NCI-H748 (cell line): Measurements from ENCODE around the gene GJB2.

Experiments used
- DNase-seq: peaks from one replicate; lab custom pipeline; 2025; ENCODE audit not compliant: unreplicated experiment; lab: John Stamatoyannopoulos, UW

GJB2 gene

DNA sequence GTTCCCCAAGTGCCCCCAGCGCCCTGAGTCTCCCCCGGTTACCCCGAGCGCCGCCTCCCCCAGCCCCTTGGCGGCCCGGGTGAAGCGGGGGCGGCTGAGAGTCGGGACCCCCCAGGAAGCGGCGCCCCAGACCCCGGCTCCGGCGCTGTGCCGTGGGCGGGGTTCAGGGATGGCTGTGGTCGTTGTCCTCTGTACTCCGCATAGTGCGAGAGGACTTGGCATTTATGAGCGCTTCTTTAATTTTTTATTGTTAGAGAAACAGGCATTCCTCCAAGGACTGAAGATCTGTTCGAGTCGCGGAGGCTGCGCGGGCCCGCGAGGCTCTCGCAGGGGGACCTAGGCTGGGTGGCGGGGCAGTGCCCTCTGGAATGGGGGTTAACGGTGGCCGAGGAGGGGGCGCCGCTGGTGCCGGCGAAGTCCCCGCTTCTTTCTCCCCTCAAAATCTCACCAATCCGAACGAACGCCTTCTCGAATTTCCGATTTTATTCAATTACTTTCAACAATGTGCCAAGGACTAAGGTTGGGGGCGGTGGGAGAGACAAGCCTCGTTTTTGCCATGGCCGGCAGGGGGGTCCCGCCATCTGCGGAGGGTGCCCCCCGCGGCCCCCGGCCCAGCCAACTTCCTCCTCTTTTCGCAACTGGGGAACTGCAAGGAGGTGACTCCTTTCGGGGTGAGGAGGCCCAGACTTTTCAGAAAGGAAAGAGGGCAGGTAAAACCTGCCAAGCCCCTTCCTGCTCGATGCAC lies 596 bp upstream of the GJB2 start:
- DNase-seq, result peak; percentile 50

DNA sequence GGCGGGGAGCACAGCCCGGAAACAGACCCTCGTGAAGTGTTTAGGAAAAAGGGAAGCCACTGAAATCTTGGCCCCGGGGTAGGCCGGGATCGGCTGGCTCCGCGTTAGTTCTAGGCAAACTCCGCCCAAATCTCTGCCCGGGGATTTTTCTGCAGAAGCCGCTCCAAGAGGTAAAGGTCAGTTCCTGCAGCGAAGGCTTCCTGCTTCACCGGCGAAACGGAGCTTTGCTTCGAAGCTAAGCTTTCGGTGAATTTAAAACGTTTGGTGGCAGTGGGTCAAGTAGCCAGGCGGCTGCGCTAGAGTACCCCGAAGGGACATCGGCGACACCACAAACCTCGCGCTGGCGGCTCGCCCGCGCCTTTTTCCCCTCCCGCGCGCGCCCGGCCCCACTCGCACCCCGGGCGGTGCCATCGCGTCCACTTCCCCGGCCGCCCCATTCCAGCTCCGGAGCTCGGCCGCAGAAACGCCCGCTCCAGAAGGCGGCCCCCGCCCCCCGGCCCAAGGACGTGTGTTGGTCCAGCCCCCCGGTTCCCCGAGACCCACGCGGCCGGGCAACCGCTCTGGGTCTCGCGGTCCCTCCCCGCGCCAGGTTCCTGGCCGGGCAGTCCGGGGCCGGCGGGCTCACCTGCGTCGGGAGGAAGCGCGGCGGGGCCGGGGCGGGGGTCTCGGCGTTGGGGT lies 441 bp downstream of the GJB2 start:
- peak; percentile 75 for DNase-seq

DNA sequence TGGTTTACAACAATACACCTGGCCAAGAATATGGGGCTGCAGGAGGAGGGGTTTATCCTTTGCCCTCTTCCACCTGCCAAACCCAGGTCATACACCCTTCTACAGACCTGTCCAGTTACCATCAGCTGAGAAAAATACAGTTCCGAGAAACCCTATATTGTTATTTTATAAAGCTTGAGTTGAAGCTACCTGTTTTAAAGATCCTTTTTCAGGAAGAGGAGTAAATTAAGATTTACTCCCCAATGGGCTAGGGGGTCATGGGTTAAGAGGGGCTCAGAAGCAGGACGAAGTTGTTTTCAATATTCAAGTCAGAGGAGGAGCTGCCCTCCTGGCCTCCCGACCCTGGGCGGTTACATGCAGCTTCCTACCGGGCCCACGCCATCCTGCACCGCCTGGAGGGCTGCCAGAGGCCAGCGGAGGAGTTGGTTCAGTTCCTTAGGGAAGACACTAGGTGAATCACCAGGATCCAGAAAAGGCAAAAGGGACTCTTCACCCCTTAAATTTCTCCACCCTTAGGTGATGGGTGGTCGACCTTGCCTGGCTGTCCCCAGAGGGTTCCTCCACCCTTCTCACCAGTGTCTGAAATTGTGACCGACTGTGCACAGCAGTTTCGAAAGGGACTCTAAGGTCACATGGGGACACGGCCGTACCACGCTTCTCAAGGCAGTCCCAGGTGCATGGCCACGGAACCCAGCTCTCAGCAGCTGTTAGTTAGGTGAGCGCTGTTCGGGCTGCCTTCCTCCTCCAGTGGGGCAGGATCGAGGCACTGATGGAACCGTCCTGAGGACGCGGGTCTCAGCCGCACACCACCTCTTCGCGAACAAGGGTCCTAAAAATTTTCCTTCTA lies 1.2 kb downstream of the GJB2 start:
- peak; percentile 27 for DNase-seq

DNA sequence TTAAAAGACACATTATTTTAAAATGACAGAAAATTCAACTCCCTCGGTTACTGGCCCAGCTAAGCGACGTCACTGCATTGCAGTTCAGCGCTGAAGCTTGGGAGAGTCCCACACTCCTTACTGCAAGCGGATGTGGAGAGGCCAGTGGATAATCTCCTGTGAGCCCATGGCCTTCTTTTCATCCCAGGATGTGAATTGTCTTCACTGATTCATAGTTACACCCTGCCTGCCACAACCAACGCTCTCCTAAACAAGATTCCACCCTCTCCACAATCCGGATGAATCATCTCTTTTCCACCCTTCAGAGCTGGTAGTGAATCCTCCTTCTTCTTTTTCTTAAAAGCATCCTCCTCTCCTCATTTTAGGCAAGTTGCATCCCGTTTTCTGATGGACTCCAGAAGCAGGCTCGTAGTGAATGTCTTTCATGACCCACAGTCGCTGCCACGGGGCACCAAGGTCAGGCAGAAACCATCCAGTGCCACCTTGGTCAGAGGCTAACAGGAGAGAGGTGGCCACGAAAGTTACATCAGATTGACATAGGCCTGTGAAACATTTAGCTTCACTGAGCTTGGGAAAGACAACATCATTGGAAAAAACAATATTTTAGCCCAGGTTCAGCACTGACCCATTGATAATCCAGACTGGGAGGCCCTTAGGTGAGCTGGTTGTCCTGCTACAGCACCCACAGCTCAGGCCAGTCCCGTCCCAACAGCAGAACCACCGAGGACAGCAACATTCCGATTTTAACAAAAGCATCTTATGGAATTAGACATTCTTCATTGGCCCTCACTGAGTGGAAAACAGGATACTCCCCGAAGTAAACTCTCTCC lies 2.0 kb downstream of the GJB2 start:
- DNase-seq, result no peak

DNA sequence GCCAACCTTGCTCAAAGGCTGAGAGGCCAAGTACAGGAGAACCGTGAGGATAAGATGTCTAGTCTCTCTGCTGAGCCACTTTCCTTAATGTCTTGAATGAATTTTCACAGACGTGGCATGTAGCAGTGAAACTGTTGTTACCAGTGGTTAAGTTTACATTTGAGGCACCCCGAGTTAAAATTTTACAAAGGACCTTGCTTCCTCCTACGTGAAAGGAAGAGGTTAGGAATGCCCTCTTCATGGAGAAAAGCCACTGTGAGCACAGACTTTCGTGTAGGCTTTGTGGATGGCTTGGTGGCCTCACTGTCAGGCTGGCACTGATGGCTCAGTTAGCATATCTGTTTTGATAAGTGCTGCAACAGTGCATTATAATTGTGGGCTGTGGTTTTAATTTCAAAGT lies 2.7 kb downstream of the GJB2 start:
- DNase-seq, result no peak

DNA sequence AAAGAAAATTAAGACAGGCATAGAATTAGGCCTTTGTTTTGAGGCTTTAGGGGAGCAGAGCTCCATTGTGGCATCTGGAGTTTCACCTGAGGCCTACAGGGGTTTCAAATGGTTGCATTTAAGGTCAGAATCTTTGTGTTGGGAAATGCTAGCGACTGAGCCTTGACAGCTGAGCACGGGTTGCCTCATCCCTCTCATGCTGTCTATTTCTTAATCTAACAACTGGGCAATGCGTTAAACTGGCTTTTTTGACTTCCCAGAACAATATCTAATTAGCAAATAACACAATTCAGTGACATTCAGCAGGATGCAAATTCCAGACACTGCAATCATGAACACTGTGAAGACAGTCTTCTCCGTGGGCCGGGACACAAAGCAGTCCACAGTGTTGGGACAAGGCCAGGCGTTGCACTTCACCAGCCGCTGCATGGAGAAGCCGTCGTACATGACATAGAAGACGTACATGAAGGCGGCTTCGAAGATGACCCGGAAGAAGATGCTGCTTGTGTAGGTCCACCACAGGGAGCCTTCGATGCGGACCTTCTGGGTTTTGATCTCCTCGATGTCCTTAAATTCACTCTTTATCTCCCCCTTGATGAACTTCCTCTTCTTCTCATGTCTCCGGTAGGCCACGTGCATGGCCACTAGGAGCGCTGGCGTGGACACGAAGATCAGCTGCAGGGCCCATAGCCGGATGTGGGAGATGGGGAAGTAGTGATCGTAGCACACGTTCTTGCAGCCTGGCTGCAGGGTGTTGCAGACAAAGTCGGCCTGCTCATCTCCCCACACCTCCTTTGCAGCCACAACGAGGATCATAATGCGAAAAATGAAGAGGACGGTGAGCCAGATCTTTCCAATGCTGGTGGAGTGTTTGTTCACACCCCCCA lies 3.8 kb downstream of the GJB2 start:
- no peak for DNase-seq

DNA sequence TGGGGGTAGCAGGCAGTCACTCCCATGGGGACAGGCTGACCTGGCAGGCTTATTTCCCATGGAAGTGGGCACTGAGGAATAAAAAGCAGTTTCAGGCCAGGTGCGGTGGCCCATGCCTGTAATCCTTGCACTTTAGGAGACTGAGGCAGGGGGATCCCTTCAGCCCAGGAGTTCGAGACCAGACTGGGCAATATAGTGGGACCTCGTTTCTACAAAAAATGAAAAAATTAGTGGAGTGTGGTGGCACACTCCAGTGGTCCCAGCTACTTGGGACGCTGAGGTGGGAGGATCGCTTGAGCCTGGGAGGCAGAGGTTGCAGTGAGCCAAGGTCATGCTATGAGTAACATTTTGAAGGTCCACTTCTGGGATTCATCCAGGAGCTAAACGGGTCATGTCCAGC lies 6.0 kb downstream of the GJB2 start:
- DNase-seq, result no peak

DNA sequence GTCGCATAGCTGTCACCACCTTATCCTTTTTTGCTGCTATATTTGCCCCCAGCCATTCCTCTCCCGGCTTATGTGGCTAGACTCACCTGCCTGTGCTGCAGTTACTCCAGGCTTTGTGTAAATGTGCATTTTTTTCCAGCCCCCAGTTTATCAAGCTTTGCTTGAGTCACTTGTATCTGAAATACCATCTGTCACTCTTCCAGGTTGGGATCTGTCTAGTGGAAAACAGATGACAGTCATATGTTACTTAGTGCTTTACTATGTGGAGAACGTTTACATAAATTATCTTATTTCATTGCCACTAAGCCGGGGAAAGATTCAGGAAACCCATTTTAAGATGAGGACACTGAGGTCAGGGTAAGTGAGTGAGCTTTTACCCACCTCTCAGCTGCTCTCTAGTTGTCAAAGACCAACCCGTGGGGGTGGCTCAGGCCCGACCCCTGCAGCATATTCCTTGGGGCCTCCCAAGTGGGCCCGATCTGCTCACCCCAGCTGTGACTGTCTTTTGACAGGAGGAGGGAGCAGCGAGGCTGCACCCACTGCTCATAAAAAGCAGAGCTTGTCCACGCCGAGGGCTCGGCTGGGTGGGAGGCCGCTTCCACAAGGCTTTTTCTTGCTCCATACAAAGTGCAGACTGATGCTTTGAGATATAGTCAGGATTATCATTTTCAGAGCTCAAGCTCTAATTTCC lies 7.2 kb downstream of the GJB2 start:
- no peak for DNase-seq

DNA sequence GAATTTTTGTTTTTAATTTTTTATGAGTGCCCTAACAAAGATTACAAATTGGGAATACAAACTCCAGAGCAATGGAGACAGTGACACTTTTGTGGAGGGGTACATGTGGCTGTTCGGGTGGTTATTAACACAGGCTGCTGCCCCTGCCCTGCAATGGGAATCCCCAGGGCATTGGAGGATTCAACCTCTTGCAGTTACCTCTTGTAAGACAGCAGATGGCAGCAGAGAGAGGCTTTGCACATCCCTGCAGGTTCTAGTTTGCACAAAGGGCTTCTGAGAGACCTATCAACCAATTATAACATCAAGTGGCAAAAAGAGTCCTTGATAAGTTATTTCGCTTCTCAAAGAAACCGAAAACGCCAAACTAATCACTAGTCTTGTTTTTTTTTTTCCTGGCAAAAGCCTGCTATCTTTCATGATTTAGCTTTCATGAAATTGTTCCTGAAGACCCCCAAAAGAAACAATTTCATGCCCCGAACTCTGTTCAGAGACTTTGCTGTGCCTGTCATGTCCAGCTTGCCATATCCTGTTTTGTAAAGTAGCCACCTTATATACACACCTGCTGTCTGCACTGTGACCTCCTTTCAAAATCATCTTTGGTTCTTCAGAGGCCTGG lies 10.4 kb downstream of the GJB2 start:
- DNase-seq, result peak; percentile 87

DNA sequence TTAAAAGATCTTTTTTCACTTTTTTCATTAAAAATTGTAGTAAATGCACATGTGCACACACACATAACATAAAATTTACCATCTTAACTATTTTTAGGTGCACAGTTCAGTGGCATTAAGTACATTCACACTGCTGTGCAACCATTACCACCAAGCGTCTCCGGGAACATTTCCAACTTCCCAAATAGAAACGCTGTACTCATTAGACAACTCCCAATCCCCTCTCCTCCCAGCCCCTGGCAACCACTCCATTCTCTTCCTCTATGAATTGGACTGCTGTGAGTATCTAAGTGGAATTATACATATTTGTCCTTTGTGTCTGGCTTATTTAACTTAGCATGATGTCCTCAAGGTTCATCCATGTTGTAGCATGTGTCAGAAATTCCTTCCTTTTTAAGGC lies 11.6 kb downstream of the GJB2 start:
- no peak for DNase-seq

DNA sequence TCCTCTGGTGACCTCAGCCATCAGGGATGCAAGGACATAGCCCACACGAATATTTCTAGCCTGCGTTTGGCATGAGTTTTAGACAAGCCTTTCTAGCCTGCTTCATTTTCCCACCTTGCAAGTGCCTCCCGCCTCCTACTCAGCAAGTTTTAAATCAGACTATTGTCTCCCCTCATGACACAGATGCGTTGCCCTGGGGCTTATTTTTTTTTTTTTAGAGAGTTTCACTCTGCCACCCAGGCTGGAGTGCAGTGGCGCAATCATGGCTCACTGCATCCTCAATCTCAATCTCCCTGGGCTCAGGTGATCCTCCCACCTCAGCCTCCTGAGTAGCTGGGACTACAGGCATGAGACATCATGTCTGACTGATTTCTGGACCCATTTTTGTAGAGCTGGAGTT lies 14.6 kb downstream of the GJB2 start:
- DNase-seq, result no peak

DNA sequence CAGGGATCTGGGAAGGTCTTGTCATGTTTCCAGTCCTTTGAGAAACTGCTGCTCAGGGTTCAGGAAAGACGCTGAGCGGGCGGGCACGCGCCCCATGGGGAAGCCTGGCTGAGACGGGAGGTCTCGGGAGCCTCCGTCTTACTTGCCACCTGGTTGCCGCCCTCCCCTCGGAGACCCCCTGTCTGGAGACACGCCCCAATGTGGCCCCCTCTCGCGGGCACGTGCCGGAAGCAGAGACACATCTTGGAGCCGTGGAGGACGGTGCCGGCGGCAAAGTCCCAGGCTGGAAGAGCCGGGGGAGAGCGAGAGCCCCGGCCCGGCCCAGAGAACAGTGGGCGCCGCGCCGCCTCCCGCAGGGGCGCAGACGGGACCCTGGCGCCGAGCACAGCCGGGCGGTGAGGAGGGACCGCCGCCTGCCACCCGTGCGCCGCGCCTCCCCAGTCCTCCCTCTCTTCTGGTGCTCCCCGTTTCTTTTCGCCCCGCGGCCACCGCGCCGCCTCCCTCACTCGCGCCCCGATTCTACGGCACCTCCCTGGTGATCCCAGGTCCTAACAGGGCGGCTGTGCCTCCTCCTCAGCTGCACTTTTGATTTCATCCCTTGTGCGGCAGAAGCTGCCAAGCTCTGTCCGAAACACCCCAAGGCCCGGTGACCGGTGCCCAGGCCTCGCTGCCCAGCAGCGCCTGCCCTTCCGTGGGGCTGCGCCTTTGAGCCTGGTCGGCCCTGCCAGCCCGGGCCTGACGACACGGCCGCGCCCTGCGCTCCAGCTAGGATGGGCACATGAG lies 15.5 kb downstream of the GJB2 start:
- no peak for DNase-seq

DNA sequence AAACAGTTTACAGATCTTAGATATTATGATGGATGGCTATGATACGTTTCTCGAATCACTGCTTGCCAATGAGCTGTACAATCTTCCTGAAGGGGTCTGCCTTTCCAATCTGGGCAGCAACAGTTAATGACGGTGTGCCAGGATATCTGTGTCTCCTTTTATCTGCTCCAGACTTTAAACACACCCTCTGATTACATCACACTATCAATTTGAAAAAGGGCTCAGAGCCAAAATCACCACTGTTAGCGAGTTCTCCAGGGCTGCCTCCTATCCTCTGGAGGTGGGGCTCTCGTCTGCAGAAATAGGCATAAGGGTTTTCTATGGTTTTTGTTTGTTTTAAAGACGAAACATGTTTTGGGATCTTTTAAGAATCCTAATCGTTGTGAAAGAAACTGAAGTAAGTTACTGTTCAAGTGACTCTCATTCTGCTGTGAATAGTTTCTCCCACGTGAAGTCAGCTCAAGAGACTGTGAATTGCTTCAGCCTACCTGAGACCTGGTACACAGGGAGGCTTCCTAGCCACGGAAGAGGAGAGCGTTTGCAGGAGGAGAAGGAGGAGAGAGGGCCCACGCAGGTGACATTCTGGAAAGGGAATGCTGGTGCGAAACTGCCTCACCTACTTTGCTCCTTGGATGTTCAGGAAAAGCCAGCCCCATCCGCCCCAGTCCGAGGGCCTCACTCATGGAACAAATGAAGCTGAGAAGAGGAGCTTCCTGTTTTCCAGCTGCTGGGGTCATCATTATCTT lies 16.7 kb downstream of the GJB2 start:
- no peak for DNase-seq

DNA sequence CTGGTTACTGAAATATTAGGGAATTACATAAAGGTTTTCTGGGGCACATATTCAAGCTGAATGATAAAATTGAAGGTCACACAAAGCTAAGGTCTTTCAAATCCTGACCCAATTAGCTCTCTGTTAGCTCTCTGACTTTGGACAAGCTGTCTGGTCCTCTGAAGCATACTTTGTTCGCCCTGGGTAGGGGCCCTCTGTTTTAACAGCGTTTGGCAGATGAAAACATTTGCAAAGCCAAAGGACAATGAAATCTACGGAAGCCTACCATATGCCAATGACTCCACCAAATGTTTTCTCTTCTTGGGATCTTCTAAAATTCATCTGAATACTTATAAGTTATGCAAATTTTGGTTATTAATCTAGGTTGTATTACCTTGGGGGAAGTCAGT lies 17.3 kb downstream of the GJB2 start:
- no peak for DNase-seq

DNA sequence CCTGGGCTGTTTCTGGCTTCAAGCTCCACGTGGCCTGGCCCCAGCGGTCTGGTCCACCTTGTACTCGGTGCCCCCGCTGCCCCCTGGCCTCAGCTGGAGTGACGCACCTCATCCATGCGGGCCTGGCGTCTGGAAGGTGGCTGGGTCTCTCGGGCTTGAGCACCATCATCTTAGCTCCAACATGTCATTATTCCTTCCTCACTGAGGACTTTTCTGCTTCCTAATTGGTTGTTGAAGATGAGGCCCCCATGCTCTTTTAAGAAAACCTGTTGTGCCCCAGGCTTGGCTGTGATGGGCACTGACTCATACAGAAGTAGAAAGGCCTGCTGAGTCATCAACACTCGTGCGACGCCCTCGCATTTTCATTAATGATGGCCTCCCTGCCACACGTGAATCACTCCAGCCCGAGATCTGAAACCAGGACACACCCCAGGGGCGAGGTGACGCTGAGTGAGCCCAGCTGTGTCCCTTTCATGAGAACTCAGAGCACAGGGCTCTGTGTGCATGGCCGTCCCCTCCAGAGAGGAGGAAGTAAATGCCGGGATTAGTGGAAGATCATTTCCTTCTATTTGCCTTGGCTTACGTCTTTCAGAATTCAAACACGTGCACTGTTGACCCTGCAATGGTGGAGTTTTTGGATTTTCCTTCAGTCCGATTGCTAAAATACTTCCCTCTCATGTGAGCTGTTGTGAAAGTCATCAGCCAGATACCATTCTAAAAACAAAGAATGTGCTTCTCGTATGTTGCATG lies 17.9 kb downstream of the GJB2 start:
- DNase-seq, result peak; percentile 67

DNA sequence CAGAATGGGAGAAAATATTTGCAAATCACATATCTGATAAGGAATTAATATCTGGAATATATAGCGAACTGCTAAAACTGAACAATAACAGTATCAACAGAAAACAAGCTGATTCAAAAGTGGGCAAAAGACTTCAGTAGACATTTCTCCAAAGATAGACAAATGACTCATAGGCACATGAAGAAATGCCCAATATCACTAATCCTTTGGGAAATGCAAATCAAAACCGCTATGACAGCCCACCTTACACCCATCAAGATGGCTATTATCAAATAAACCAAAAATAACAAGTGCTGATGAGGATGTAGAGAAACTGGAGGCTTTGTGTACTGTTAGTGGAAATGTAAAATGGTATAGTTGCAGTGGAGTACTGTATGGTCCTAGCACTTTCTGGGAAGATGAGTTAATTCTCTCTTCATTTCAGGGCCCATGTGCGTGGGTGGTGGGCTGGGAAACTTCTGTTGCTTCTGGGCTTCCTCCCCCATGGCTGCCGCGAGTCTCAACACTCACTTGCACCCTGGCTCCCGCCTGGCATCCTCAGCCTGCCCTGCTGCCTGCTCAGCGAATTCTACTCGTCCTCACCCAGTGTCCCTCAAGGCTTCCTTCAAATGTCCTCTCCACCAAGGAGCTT lies 19.5 kb downstream of the GJB2 start:
- no peak for DNase-seq
